Lung microvascular endothelial cell (primary cell): Measurements from ENCODE around the gene MAP6. TPM values are rescaled to one million over a fixed set of nuclear protein-coding genes. Genes with fewer than 3 reads are reported as not detected.

ENCODE experiments used
- DNase-seq, 2 donors: peaks; one replicate each; pipeline versions ENCODE4 v3.0.0 to v3.0.0-alpha.2; 2010; ENCODE audit warnings: low read depth in 2 of 2
- total RNA-seq: library from RNA; depleted of rRNA; stranded (reverse); fragments of >200 nt; gene quantifications from 2 replicates; pipeline ENCODE4 v1.2.1, GENCODE V29; 2014

The MAP6 gene
- total RNA-seq, 1 donor from 2014 or later = 0.20 TPM

- DNase-seq = peak; percentile 95 to 98
Observed at GRCh38 chr11:75554258-75555022, 114.4 kb downstream of the MAP6 start.

GRCh38 chr11:75553889-75554257, 115.0 kb downstream of the MAP6 start:
- DNase-seq = no peak

- DNase-seq = no peak
Observed at GRCh38 chr11:75553182-75553581, 115.7 kb downstream of the MAP6 start.

- no peak for DNase-seq
Observed at GRCh38 chr11:75549370-75549958, 119.4 kb downstream of the MAP6 start.

GRCh38 chr11:75548595-75549272, 120.1 kb downstream of the MAP6 start:
- DNase-seq = no peak

GRCh38 chr11:75547617-75548058, 121.2 kb downstream of the MAP6 start:
- DNase-seq = peak; percentile 71 to 85

- DNase-seq = no peak
Observed at GRCh38 chr11:75547177-75547576, 121.7 kb downstream of the MAP6 start.

GRCh38 chr11:75543806-75544205, 125.0 kb downstream of the MAP6 start:
- DNase-seq = no peak

GRCh38 chr11:75542088-75542438, 126.8 kb downstream of the MAP6 start:
- no peak for DNase-seq

- DNase-seq = no peak
Observed at GRCh38 chr11:75541193-75542087, 127.4 kb downstream of the MAP6 start.

- DNase-seq = no peak
Observed at GRCh38 chr11:75539459-75540334, 129.1 kb downstream of the MAP6 start.

GRCh38 chr11:75538150-75538942, 130.5 kb downstream of the MAP6 start:
- no peak for DNase-seq

GRCh38 chr11:75537740-75538139, 131.1 kb downstream of the MAP6 start:
- DNase-seq = no peak

Other genes starting within 250 kb of the MAP6 start
- 1.6 and 1.7 TPM in 2 replicates for gene KLHL35, start 235.8 kb downstream of the MAP6 start, total RNA-seq
- 14.2 and 15.9 TPM in 2 replicates for gene GDPD5, start 143.1 kb downstream of the MAP6 start, total RNA-seq
- gene SERPINH1, start 106.8 kb downstream of the MAP6 start, total RNA-seq = 211 and 279 TPM in 2 replicates
- gene MOGAT2, start 48.8 kb upstream of the MAP6 start, total RNA-seq = not detected in 2 replicates
- gene DGAT2, start 99.7 kb upstream of the MAP6 start, total RNA-seq = 0.60 and 1.1 TPM in 2 replicates
- gene UVRAG, start 146.2 kb upstream of the MAP6 start, total RNA-seq = 41.0 and 60.7 TPM in 2 replicates